ENCODE results near the gene FLNB.

Gene FLNB

GRCh38 chr3:58217209-58217811, 209.1 kb downstream of the FLNB start:
- FAIRE-seq, result no peak

GRCh38 chr3:58218904-58219303, 210.7 kb downstream of the FLNB start:
- FAIRE-seq, result no peak

All from TTC549 (cell line).